ENCODE measurements around the gene NDUFA6. TPM values are rescaled to one million over a fixed set of nuclear protein-coding genes. Genes with fewer than 3 reads are reported as not detected.
A peak's percentile ranks its signal among the peaks of the same experiment; 100 is the strongest.
"Not testable (repeated sequence)": the region's sequence is repeated elsewhere in the genome, so short reads cannot be mapped to it uniquely, and the experiment has no call there.

The NDUFA6 gene
- total and polyA plus RNA-seq, 5 donors = 212 to 467 (median 242) TPM

DNA sequence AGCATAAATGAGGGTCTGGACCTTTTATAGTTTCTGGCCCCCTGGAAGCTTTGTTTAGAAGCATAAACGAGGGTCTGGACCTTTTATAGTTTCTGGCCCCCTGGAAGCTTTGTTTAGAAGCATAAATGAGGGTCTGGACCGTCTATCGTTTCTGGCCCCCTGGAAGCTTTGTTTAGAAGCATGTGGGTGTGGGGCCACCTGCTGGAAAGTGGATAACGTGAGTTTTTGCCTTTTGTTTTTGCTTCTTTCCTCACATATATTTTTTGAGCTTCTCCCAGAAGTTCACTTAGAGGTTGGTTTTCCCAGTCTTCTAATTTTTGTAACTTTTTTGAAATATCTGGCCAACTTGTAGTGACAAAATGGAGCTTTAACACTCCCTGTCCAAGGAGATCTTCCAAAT lies 22.2 kb upstream of the NDUFA6 start:
- H3K4me1 ChIP-seq (ENCODE audit: control insufficient read depth, insufficient read depth, low read length); DNase-seq; H3K27me3 ChIP-seq (ENCODE audit: control insufficient read depth, insufficient read depth); H3K4me3 ChIP-seq (ENCODE audit: low read length); H3K27ac ChIP-seq (ENCODE audit: low read length); intact Hi-C loops (cut with DNase I); H3K9me3 ChIP-seq (ENCODE audit: control insufficient read depth, low read length); ATAC-seq: not testable (repeated sequence)
- 10% methylated on average over 4 of the region's 4 CpGs for WGBS

DNA sequence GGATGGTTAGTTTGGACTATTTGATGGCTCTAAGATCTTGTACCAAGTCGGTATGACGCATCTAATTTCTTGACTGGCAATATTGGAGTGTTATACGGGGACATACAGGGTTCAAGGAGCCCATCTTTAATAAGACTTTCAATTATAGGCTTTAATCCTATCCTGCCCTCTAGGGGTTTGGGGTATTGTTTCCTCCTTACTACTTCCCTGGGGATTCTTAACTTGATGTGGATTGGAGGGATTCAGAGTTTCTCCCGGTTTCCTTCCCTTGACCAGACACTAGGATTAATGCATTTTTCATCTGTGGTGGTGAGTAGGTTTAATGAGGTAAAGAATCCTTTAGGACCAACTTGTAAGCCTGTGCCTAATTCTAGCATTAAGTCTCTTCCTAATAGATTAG lies 21.2 kb upstream of the NDUFA6 start:
- 49% methylated on average over 4 of the region's 4 CpGs for WGBS
- Histone ChIP-seq H3K27ac (ENCODE audit: low read length) (no peak overlapping the region), H3K4me3 (ENCODE audit: low read length) (no peak overlapping the region), H3K27me3 (ENCODE audit: control insufficient read depth, insufficient read depth) (no peaks in the 10 kb centered on the region), H3K4me1 (ENCODE audit: control insufficient read depth, insufficient read depth, low read length) (no peaks in the 10 kb centered on the region), H3K9me3 (ENCODE audit: control insufficient read depth, low read length) (no peaks in the 10 kb centered on the region)
- DNase-seq (no peak), ATAC-seq (no peak)
- intact Hi-C loops (cut with DNase I) = no loop called here

DNA sequence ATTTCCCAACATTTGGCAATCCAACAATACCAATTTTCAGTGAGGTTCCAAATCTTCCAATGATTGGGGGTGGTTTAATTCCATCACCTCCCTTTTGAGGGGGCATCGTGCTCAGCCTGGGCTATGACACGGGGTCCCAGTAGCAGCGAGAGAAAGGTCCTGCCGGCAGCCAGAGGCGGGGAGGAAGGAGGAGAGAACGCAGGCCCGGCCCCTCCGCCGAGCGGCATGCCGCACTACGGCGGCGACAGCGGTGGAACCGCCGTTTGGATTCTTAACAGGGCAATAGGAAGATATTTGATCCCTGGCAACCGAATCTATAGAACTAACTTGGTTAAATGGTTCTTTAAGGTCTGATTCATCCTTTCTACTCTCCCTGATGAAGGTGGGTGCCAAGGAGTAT lies 18.3 kb upstream of the NDUFA6 start:
- H3K9me3 ChIP-seq (ENCODE audit: control insufficient read depth, low read length) = no peaks in the 10 kb centered on the region
- WGBS = 71% methylated on average over 18 of the region's 18 CpGs
- ATAC-seq (no peak), DNase-seq (no peak)
- H3K4me3 ChIP-seq (ENCODE audit: low read length) = no peak overlapping the region
- intact Hi-C loops (cut with DNase I) = no loop called here
- H3K27me3 ChIP-seq (ENCODE audit: control insufficient read depth, insufficient read depth) = no peaks in the 10 kb centered on the region
- H3K27ac ChIP-seq (ENCODE audit: low read length) = no peak overlapping the region
- H3K4me1 ChIP-seq (ENCODE audit: control insufficient read depth, insufficient read depth, low read length) = no peaks in the 10 kb centered on the region

DNA sequence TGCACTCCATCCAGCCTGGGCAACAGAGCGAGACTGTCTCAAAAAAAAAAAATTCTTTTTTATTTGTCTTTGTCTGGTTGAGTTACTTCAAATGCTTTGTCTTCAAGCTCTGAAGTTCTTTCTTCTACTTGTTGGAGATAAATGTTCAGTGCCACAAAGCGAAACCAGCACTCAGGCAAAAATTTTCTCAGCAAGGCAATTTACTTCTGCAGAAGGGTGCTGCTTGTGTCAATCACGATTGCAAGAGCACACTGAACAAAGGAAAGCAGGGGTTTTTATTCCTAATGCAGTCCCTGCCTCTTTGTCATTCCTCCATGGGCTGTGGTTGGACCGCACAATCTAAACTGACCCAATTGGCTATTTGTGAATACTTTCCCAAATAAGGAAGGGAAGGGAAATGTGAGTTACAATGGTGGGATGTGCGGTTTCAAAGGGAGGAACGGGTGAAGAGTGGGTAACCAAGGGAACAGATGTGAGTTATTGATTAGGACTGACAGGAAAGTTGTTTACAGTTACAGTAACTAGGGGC lies 13.8 kb upstream of the NDUFA6 start:
- H3K9me3 ChIP-seq (ENCODE audit: control insufficient read depth, low read length); intact Hi-C loops (cut with DNase I): not testable (repeated sequence)
- 96% methylated on average over 6 of the region's 6 CpGs for WGBS

DNA sequence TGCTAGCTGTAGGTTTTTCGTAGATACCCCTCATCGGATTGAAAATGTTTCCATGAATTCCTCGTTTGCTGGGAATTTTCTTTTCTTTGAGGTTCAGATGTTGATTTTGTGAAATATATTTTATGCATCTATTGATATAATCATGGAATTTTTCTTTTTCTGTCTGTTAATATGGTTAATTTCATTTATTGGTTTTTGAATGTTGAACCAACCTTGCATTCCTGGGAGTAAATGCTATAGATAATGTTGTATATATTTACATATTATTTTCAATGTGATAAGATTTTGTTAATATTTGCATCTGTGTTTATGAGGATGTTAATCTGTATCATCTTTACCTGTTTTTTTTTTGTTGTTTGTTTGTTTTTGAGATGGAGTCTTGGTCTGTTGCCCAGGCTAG lies 10.6 kb upstream of the NDUFA6 start:
- DNase-seq = no peak
- Histone ChIP-seq H3K27ac (ENCODE audit: low read length) (no peak overlapping the region), H3K4me1 (ENCODE audit: control insufficient read depth, insufficient read depth, low read length) (no peaks in the 10 kb centered on the region), H3K27me3 (ENCODE audit: control insufficient read depth, insufficient read depth) (no peaks in the 10 kb centered on the region), H3K4me3 (ENCODE audit: low read length) (no peak overlapping the region), H3K9me3 (ENCODE audit: control insufficient read depth, low read length) (no peaks in the 10 kb centered on the region)
- WGBS = 98% methylated on average over 3 of the region's 3 CpGs
- intact Hi-C loops (cut with DNase I) = no loop called here
- ATAC-seq = no peak

More for the DNA sequence above, 13.8 kb upstream of the NDUFA6 start:
- H3K27me3 ChIP-seq (ENCODE audit: control insufficient read depth, insufficient read depth); ATAC-seq; DNase-seq; H3K4me3 ChIP-seq (ENCODE audit: low read length); H3K4me1 ChIP-seq (ENCODE audit: control insufficient read depth, insufficient read depth, low read length); H3K27ac ChIP-seq (ENCODE audit: low read length): not testable (repeated sequence)

DNA sequence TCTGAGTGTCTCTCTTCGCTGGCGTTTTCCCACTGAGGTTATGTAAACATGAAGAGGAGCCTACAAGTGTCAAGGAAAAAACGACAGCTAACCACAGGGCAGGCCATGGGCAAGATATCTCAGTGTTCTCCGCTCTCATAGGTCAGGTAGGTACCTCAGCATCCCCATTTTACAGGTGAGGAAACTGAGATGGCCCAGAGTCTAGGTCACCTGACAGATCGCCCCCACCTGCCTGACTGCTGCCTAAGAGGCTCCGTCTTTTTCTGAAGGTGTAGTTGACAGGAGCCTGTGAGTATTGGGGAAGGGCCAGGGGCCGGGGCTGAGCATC lies 847 bp upstream of the NDUFA6 start:
- peak in 1 of 3 donors; percentile 49 for DNase-seq
- Histone ChIP-seq H3K4me3 (ENCODE audit: low read length) (peak overlapping the region; percentile 63), H3K9me3 (ENCODE audit: control insufficient read depth, low read length) (no peaks in the 10 kb centered on the region), H3K27me3 (ENCODE audit: control insufficient read depth, insufficient read depth) (no peaks in the 10 kb centered on the region), H3K27ac (ENCODE audit: low read length) (peak overlapping the region; percentile 90), H3K4me1 (ENCODE audit: control insufficient read depth, insufficient read depth, low read length) (peaks cover 10% of the 10 kb centered on the region)
- peak in 1 of 2 donors; percentile 0 for ATAC-seq
- WGBS = 28% methylated on average over 7 of the region's 7 CpGs
- intact Hi-C loops (cut with DNase I) = loop anchor here in 2 of 4 donors (5.0 to 10.0 kb wide), 2 partner anchors 343 to 346 kb away; partner anchors contain the start of gene NFAM1 (in 1 of the 2)

DNA sequence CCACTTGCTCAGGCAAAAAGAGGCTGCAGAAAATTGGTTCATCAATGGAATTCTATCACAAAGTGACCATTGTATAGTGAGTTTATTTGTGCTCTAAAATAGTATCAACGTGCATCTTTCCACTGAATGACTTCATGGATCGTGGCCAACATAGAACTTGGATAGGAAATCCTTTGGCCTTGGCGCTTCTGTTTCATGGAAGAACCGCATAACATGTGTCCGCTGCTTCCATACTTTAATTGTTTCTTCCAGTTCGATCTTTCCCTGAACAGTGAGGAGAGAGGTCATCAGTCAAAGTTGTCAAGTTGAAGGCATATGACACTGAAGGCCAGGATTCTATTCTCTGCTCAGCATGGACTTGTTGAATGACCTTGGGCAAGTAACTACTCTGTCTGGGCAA lies 4.5 kb downstream of the NDUFA6 start:
- no peak overlapping the region for H3K4me3 ChIP-seq (ENCODE audit: low read length)
- DNase-seq = no peak
- 46% methylated on average over 6 of the region's 6 CpGs for WGBS
- H3K9me3 ChIP-seq (ENCODE audit: control insufficient read depth, low read length) = no peaks in the 10 kb centered on the region
- H3K27ac ChIP-seq (ENCODE audit: low read length) = no peak overlapping the region
- H3K27me3 ChIP-seq (ENCODE audit: control insufficient read depth, insufficient read depth) = no peaks in the 10 kb centered on the region
- ATAC-seq = no peak
- H3K4me1 ChIP-seq (ENCODE audit: control insufficient read depth, insufficient read depth, low read length) = peaks cover 11% of the 10 kb centered on the region
- intact Hi-C loops (cut with DNase I) = loop anchor here in 1 of 4 donors (10.0 kb wide), 1 partner anchor 359 kb away; no protein-coding TSS in a partner anchor

DNA sequence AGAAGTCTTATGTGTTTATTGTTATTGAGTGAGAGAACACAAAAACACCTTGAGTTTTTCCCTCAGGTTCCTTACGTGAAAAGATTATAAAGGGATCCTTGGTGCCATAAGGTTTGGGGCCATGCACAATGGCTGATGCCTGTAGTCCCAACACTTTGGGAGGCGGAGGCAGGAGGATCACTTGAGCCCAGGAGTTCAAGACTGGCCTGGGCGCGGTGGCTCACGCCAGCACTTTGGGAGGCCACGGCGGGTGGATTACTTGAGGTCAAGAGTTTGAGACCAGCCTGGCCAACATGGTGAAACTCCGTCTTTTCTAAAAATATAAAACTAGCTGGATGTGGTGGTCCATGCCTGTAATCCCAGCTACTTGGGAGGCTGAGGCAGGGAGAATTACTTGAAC lies 5.7 kb downstream of the NDUFA6 start:
- 92% methylated on average over 8 of the region's 8 CpGs for WGBS
- ATAC-seq = no peak
- peaks cover 11% of the 10 kb centered on the region for H3K4me1 ChIP-seq (ENCODE audit: control insufficient read depth, insufficient read depth, low read length)

DNA sequence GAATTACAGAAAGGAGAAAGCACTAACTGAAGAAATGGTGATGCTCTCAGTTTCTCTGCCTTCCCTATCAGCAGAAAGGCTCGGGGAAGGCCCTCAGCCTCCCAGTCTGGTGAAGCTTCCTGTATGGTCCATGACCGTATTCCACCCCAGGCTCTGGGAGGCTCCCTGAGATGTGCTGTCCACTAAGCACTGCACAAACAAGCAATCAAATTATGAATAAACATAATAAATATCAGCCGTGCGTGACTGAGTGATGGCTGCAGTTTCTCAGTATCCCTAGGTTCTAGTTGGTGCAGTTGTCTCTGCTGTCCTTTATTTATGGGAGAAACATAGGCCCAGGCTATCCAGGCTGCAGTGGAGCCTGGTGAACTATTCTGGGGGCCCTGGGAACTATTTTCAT lies 7.5 kb downstream of the NDUFA6 start:
- no peaks in the 10 kb centered on the region for H3K9me3 ChIP-seq (ENCODE audit: control insufficient read depth, low read length)
- ATAC-seq = no peak
- no peaks in the 10 kb centered on the region for H3K27me3 ChIP-seq (ENCODE audit: control insufficient read depth, insufficient read depth)
- no peak overlapping the region for H3K27ac ChIP-seq (ENCODE audit: low read length)
- WGBS = 89% methylated on average over 4 of the region's 4 CpGs
- peaks cover 9% of the 10 kb centered on the region for H3K4me1 ChIP-seq (ENCODE audit: control insufficient read depth, insufficient read depth, low read length)
- intact Hi-C loops (cut with DNase I) = loop anchor here in 1 of 4 donors (10.0 kb wide), 1 partner anchor 362 kb away; no protein-coding TSS in a partner anchor
- no peak overlapping the region for H3K4me3 ChIP-seq (ENCODE audit: low read length)
- DNase-seq = no peak

More for the DNA sequence above, 5.7 kb downstream of the NDUFA6 start:
- H3K9me3 ChIP-seq (ENCODE audit: control insufficient read depth, low read length) = no peaks in the 10 kb centered on the region
- no peak overlapping the region for H3K27ac ChIP-seq (ENCODE audit: low read length)
- DNase-seq = no peak
- no peaks in the 10 kb centered on the region for H3K27me3 ChIP-seq (ENCODE audit: control insufficient read depth, insufficient read depth)
- no peak overlapping the region for H3K4me3 ChIP-seq (ENCODE audit: low read length)
- intact Hi-C loops (cut with DNase I) = loop anchor here in 1 of 4 donors (10.0 kb wide), 1 partner anchor 360 kb away; no protein-coding TSS in a partner anchor

DNA sequence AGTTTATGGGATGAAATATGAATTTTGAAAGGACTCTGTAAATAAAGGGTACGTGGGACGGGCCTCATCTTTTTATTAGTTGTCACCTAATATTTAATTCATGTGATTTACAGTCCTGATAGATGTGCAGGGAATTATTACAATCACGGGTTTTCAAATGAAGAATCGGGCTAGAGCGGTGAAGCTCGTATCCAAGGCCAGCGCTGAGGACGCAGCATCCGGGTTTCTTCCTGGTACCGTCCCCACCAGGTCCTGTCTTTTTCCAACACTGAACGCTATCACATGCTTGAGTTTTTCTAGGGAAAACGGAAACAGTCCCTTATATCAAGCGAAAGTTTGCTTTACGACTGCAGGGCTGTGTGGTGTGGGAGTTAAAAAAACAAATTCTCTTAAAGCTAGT lies 10.3 kb downstream of the NDUFA6 start:
- Histone ChIP-seq H3K4me3 (ENCODE audit: low read length) (peak overlapping the region; percentile 72), H3K27ac (ENCODE audit: low read length) (peak overlapping the region; percentile 98), H3K4me1 (ENCODE audit: control insufficient read depth, insufficient read depth, low read length) (peaks cover 9% of the 10 kb centered on the region), H3K27me3 (ENCODE audit: control insufficient read depth, insufficient read depth) (no peaks in the 10 kb centered on the region), H3K9me3 (ENCODE audit: control insufficient read depth, low read length) (no peaks in the 10 kb centered on the region)
- 4% methylated on average over 14 of the region's 14 CpGs for WGBS
- peak in 1 of 3 donors; percentile 75 for DNase-seq
- ATAC-seq = peak in 1 of 2 donors; percentile 18
- intact Hi-C loops (cut with DNase I) = loop anchor here in 1 of 4 donors (10.0 kb wide), 1 partner anchor 365 kb away; no protein-coding TSS in a partner anchor

DNA sequence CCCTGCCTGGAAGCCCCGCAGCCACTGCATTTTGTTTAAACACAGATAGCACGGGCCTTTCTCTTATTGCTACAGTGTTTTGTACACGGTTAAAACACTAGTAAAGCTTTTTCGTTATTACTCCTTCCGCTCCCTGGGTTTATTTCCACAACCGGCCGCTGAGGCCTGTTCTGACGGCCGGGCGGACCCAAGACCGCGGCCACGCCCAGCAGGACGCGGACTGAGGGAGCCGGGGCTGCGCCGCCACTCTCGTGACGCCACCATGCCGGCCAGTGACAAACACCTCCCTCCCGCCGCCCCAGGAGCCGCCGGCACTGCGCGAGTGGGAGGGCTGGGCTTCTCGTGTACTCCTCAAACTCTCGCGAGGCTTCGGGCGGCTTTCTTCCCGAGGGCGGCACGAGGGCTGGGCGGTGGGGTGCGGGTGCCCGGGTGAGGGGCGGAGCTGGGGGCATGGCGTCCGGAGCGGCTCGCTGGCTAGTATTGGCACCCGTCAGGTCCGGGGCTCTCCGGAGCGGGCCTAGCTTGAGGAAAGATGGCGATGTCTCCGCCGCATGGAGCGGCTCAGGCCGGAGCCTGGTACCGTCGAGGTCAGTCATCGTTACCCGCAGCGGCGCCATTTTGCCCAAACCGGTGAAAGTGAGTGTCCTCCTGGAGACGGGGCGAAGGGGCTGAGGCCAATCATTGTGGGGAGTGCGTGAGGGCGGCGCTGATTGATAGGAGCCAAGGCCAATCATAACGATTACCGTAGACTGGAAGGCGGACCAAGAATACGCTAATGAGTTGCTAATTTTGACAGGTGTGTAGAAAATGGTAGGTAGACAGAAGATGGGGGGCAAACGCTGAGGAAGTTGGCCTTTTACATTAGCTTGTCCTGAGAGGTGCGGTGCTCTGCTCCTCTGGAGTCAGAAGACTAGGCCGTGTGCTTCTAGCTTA lies 11.0 kb downstream of the NDUFA6 start, which contains the start of gene SMDT1:
Gene SMDT1 (plus strand): TSS at position 382 of the 933 bp plus-strand sequence. CDS start 69 bp downstream, at position 451.
- H3K27ac ChIP-seq (ENCODE audit: low read length) = peak within 1 kb of the TSS; percentile 99
- no peaks in the 10 kb centered on the region for H3K27me3 ChIP-seq (ENCODE audit: control insufficient read depth, insufficient read depth)
- intact Hi-C loops (cut with DNase I) = loop anchor here in 1 of 4 donors (10.0 kb wide), 1 partner anchor 365 kb away; no protein-coding TSS in a partner anchor
- peaks cover 9% of the 10 kb centered on the region for H3K4me1 ChIP-seq (ENCODE audit: control insufficient read depth, insufficient read depth, low read length)
- DNase-seq (peak; percentile 100), ATAC-seq (peak; percentile 94 to 97)
- no peaks in the 10 kb centered on the region for H3K9me3 ChIP-seq (ENCODE audit: control insufficient read depth, low read length)
- H3K4me3 ChIP-seq (ENCODE audit: low read length) = peak within 1 kb of the TSS; percentile 72
- WGBS = under 1% methylated on average over 71 of the region's 71 CpGs

Data from right cardiac atrium (tissue), 5 donors.